HepG2 (cell line): ENCODE results near the gene TPCN2.

Experiments used
- MTF1 ChIP-seq: sonication (generic); formaldehyde crosslinking; IDR thresholded peaks from 2 replicates; pipeline ENCODE4 v1.5.0; 2020; ENCODE audit warnings: missing genetic modification reagents
- RAD21 ChIP-seq: fragments of 450-650 bp; formaldehyde crosslinking; IDR thresholded peaks from 2 replicates; pipeline ENCODE4 v1.5.0; 2020; ENCODE audit warnings: mild to moderate bottlenecking
- RARA ChIP-seq: IDR thresholded peaks from 2 replicates; pipeline ENCODE4 v1.6.1; 2016; ENCODE audit warnings: missing genetic modification reagents, missing compliant biosample characterization
- SATB2 ChIP-seq: sonication (generic); formaldehyde crosslinking; IDR thresholded peaks from 2 replicates; pipeline ENCODE4 v1.5.0; 2020; ENCODE audit warnings: missing genetic modification reagents
- SOX6 ChIP-seq, 2 experiments: fragments of 450-650 bp in 1 of 2; sonication (generic) in 1 of 2; formaldehyde crosslinking in 1 of 2; IDR thresholded peaks; 2 replicates each; pipeline versions ENCODE4 v1.4.0 to v1.6.1; 2017 to 2020; ENCODE audit warnings: antibody characterized with exemption in 1 of 2, mild to moderate bottlenecking in 1 of 2, missing genetic modification reagents in 1 of 2
- ZNF124 ChIP-seq: sonication (generic); formaldehyde crosslinking; IDR thresholded peaks from 2 replicates; pipeline ENCODE4 v1.4.0; 2020; ENCODE audit warnings: missing genetic modification reagents
- ZNF460 ChIP-seq: sonication (generic); formaldehyde crosslinking; IDR thresholded peaks from 2 replicates; pipeline ENCODE4 v1.5.1; 2020; ENCODE audit warnings: missing genetic modification reagents, mild to moderate bottlenecking, borderline replicate concordance
- TF ChIP-seq, protein P1 (sequence below): IDR thresholded peaks from 2 replicates; pipeline ENCODE4 v1.6.1; 2012; ENCODE audit warnings: inconsistent platforms
- TF ChIP-seq, protein P2 (sequence below): sonication (generic); formaldehyde crosslinking; IDR thresholded peaks from 2 replicates; pipeline ENCODE4 v1.4.0; 2020; ENCODE audit warnings: mild to moderate bottlenecking, missing genetic modification reagents
- TF ChIP-seq, protein P3 (sequence below): sonication (generic); formaldehyde crosslinking; IDR thresholded peaks from 2 replicates; pipeline ENCODE4 v1.5.0; 2020; ENCODE audit warnings: mild to moderate bottlenecking, missing genetic modification reagents, borderline replicate concordance
- TF ChIP-seq, protein P4 (sequence below), 2 experiments: IDR thresholded peaks; 2 replicates each; pipeline ENCODE4 v1.6.1; 2011 to 2012; ENCODE audit warnings: low read length in 2 of 2, borderline replicate concordance in 1 of 2, low read depth in 1 of 2, mild to moderate bottlenecking in 1 of 2, moderate library complexity in 1 of 2
- TF ChIP-seq, protein P5 (sequence below): sonication (generic); formaldehyde crosslinking; IDR thresholded peaks from 2 replicates; pipeline ENCODE4 v1.5.0; 2020; ENCODE audit warnings: mild to moderate bottlenecking, missing genetic modification reagents, moderate library complexity

DNA sequence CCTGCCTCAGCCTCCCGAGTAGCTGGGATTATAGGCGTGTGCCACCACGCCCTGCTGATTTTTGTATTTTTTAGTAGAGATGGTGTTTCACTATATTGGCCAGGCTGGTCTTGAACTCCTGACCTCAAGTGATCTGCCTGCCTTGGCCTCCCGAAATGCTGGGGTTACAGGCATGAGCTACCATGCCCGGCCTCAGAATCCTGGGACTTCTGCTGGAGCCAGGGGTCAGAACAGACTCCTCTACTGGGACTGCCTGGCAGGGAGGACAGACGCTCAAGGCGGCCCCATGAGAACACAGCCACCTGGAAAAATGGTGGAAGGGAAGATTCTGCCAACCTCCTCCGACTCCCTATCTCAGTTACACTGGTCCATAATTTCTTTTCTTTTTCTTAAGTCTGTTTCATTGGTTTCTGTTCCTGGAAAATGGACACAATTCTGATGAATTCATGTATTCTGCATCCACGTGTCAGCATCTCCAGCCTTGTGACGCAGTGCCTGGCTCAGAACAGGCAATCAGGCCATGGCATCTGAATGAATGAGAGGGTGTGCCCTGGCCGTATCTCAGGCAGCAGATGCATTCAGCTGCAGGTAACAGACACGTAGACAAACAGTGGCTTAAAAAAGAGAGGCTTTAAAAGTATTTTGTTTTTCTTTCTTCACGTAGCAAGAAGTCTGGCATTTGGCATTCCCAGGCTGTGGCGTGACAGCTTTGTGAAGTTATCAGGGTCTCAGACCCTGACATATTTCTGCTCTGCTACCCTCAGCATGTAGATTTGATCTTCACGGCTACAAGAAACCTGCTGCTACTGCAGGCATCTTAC is 111.8 kb downstream of the TPCN2 start:
- TF ChIP-seq, protein P1, sequence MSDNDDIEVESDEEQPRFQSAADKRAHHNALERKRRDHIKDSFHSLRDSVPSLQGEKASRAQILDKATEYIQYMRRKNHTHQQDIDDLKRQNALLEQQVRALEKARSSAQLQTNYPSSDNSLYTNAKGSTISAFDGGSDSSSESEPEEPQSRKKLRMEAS, result no peak
- TF ChIP-seq, protein P2, sequence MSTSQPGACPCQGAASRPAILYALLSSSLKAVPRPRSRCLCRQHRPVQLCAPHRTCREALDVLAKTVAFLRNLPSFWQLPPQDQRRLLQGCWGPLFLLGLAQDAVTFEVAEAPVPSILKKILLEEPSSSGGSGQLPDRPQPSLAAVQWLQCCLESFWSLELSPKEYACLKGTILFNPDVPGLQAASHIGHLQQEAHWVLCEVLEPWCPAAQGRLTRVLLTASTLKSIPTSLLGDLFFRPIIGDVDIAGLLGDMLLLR (CRISPR knock-in tag), result no peak
- TF ChIP-seq, protein P3, sequence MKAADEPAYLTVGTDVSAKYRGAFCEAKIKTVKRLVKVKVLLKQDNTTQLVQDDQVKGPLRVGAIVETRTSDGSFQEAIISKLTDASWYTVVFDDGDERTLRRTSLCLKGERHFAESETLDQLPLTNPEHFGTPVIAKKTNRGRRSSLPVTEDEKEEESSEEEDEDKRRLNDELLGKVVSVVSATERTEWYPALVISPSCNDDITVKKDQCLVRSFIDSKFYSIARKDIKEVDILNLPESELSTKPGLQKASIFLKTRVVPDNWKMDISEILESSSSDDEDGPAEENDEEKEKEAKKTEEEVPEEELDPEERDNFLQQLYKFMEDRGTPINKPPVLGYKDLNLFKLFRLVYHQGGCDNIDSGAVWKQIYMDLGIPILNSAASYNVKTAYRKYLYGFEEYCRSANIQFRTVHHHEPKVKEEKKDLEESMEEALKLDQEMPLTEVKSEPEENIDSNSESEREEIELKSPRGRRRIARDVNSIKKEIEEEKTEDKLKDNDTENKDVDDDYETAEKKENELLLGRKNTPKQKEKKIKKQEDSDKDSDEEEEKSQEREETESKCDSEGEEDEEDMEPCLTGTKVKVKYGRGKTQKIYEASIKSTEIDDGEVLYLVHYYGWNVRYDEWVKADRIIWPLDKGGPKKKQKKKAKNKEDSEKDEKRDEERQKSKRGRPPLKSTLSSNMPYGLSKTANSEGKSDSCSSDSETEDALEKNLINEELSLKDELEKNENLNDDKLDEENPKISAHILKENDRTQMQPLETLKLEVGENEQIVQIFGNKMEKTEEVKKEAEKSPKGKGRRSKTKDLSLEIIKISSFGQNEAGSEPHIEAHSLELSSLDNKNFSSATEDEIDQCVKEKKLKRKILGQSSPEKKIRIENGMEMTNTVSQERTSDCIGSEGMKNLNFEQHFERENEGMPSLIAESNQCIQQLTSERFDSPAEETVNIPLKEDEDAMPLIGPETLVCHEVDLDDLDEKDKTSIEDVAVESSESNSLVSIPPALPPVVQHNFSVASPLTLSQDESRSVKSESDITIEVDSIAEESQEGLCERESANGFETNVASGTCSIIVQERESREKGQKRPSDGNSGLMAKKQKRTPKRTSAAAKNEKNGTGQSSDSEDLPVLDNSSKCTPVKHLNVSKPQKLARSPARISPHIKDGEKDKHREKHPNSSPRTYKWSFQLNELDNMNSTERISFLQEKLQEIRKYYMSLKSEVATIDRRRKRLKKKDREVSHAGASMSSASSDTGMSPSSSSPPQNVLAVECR (CRISPR knock-in tag), result no peak
- TF ChIP-seq SATB2 (no peak), ZNF124 (CRISPR knock-in tag) (no peak), RAD21 (CRISPR knock-in tag) (no peak), ZNF460 (CRISPR knock-in tag) (no peak), MTF1 (CRISPR knock-in tag) (no peak), SOX6 (IDR thresholded peaks at IDR 0.05) (no peak), SOX6 (CRISPR knock-in tag; IDR thresholded peaks at IDR 0.05) (no peak), RARA (CRISPR knock-in tag) (no peak)
- TF ChIP-seq, protein P4, sequence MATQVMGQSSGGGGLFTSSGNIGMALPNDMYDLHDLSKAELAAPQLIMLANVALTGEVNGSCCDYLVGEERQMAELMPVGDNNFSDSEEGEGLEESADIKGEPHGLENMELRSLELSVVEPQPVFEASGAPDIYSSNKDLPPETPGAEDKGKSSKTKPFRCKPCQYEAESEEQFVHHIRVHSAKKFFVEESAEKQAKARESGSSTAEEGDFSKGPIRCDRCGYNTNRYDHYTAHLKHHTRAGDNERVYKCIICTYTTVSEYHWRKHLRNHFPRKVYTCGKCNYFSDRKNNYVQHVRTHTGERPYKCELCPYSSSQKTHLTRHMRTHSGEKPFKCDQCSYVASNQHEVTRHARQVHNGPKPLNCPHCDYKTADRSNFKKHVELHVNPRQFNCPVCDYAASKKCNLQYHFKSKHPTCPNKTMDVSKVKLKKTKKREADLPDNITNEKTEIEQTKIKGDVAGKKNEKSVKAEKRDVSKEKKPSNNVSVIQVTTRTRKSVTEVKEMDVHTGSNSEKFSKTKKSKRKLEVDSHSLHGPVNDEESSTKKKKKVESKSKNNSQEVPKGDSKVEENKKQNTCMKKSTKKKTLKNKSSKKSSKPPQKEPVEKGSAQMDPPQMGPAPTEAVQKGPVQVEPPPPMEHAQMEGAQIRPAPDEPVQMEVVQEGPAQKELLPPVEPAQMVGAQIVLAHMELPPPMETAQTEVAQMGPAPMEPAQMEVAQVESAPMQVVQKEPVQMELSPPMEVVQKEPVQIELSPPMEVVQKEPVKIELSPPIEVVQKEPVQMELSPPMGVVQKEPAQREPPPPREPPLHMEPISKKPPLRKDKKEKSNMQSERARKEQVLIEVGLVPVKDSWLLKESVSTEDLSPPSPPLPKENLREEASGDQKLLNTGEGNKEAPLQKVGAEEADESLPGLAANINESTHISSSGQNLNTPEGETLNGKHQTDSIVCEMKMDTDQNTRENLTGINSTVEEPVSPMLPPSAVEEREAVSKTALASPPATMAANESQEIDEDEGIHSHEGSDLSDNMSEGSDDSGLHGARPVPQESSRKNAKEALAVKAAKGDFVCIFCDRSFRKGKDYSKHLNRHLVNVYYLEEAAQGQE (IDR thresholded peaks at IDR 0.05; ENCODE audit: borderline replicate concordance in 1 of 2, low read depth in 1 of 2, low read length in 2 of 2), result no peak
- TF ChIP-seq, protein P5, sequence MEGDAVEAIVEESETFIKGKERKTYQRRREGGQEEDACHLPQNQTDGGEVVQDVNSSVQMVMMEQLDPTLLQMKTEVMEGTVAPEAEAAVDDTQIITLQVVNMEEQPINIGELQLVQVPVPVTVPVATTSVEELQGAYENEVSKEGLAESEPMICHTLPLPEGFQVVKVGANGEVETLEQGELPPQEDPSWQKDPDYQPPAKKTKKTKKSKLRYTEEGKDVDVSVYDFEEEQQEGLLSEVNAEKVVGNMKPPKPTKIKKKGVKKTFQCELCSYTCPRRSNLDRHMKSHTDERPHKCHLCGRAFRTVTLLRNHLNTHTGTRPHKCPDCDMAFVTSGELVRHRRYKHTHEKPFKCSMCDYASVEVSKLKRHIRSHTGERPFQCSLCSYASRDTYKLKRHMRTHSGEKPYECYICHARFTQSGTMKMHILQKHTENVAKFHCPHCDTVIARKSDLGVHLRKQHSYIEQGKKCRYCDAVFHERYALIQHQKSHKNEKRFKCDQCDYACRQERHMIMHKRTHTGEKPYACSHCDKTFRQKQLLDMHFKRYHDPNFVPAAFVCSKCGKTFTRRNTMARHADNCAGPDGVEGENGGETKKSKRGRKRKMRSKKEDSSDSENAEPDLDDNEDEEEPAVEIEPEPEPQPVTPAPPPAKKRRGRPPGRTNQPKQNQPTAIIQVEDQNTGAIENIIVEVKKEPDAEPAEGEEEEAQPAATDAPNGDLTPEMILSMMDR (CRISPR knock-in tag), result no peak
